HG02870 (cell line): ENCODE results near the gene GAS2.

ENCODE experiments used
- ATAC-seq: cut with Tn5 transposase; IDR thresholded peaks from one replicate; pipeline ENCODE4 v1.9.1; 2021; ENCODE audit warnings: mild to moderate bottlenecking, moderate library complexity; ENCODE audit not compliant: unreplicated experiment

Gene GAS2

DNA sequence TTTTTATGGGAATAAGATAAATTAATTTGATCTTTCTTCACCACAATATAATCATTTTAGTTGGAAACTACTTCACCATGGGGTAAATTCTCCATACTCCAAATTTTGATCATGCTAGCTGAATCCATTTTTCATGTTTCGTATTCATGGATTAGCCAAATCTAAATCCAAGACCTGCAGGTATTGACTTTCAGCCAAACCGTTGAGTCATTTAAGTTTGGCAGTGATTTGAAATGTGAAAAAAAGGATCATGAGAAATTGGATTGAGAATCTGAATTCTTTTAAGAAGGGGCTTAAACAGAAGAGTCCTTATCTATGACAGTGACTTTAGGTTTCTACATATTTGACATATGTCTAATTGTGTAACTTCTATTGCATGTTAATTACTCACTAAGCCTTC lies 5.3 kb downstream of the GAS2 start:
- no peak for ATAC-seq

DNA sequence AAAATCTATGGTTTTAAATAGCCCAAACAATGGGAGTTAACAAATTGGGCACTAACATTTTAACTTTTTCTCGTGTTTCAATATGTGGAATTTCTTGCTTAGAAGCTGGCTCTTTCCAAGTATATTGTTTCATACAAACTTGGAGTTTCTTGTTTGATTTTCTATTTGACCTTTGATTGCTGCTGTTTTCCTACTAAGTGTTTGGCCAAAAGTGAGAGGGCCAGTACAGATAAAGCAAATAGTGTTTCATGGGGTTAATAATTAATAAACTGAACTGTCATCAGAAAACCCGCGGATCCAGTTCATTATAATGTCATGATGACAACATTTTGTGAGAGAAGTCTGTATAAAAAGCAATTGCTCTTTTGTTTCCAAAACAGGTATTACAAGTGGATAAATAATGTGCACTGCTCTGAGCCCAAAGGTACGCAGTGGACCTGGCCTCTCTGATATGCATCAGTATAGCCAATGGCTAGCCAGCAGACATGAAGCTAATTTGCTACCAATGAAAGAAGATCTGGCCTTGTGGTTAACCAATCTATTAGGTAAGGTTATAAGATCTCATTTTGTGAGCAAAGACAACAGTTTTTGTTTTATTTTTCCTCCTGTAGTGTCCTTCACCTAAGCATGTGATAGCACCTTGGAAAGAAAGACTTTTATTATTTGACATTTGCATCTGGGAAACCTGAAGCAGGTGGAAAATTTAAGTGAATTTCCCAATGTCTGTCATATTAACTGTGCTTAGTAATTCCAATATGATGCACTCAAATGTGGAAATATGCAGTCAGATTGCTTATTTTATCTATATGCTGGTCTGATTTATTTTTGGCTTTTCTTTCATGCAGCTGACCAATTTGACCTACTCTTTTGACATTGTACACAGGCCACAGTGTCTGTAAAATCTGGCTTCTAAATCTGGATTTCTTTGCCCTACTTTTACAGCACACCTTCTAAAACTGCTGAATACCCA lies 8.3 kb downstream of the GAS2 start:
- ATAC-seq, result peak; percentile 29

DNA sequence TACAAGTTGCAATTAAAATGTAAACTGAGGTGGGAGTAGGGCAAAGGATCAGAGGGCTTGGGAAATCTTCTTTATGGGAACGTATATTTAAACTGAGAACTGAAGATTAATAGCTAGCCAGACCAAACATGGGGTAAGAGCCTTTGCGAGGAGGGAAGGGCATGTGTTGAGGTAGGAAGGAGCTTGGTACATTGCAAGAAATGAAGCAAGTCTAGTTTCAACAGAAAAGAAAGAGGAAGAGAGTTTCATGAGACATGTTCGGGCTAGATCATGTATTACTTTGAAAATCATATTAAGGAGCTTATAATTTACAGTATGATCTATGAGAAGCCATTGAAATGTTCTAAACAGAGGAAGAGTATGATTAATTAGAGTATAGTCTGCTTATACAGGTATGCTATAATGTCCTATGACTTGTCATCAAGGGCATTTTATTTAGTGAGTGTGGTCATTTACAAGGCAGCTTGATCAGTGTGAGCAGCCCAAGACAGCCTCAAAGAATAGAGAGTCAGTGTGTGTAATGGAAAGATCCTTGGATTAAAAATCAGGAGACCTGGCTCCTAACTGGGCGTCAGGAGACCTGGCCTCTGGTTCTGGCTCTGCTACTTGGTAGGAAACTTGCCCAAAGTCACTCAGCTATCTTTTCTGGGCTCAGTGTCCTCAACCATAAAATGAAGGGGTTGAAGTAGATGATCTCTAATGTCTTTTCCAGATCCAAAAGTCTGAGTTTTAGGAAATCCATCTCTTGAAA lies 10.9 kb downstream of the GAS2 start:
- peak; percentile 50 for ATAC-seq

DNA sequence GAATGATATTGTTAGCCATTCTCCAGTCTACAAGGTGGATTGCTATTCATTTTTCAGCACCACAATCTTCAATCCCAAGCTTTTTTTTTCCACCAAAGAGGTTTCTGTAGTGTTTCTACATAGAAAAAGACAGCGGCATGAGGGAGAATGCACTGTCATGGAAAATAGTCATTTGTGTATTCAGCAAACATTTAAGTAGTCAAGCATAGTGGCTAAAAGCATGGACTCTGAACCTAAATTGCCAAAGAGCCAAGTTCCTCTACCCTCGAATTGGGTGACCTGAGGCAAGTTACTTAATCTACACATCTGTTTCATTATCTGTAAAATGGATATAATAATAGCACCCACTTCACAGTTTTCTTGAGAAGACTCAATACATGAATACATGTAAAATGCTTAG lies 14.2 kb downstream of the GAS2 start:
- ATAC-seq, result no peak

DNA sequence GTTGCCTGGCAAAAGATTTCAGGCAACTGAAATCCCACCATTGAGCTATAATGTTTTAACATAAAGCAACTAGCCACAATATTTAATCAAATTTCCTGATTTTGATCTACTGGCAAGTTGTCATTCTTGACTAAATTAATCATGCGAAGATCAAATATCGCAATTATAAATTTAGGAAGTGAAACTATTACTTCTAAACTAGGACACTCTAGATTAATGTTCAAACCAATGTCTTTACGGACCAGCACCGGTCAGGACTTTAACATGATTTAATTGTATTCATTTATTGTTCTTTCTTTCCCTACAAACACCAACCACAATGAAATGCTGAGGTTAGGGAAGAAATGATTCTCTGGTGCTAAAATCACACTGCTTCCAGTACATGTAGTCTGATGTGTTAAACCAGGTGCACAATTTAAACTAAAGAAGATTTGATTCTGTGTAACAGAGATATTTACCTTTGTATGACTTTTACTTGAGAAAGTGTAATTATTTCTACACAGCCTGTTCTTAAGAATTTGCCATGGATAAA lies 14.9 kb downstream of the GAS2 start:
- ATAC-seq, result peak; percentile 56

DNA sequence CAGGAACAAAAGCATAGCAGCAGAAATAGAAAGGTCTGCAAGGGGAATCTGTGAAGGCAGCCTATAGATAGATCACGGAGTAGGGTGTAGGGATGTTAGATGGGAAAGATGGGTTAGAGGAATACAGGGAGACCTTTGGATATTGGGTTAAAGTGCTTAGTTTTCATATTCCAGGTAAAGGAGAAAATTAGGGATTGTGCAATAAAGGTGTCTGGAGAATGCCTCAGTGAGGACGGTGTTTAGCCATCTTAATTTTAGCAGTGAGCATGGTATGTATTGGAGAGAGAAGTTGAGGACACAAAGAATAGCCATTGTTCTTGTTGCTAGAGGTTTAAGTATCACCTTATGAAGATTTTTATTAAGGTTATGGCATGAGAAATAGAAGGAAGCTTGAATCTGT lies 17.7 kb downstream of the GAS2 start:
- no peak for ATAC-seq

DNA sequence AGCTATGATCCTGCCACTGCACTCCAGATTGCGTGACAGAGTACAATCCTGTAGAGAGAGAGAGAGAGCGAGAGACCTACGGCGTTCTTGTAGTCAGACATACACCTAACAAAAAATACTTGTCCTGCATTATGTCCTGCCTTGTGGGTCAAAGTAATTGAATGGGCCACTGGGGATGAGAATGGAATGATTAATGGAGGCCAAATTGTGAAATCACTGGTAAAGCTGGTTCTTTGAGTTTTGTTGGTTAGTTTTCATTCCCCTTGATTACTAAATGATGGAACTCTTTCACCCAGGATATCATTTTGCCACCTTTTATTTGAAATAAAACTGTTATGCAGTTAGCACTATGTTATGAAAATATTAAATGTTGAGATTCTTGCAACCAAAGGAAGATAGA lies 18.7 kb downstream of the GAS2 start:
- no peak for ATAC-seq

DNA sequence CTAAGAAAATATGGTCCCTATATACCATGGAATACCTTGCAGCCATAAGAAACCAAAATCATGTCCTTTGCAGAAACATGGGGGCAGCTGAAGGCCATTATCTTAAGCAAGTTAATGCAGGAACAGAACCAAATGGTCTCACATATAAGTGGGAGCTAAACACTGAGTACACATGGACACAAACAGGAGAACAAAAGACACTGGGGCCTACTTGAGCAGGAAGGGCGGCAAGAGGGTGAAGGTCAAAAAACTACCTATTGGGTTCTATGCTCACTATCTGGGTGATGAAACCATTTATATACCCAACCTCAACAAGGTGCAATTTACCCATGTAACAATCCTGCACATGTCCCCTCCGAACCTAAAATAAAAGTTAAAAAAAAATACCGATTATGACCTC lies 22.5 kb downstream of the GAS2 start:
- ATAC-seq, result no peak

DNA sequence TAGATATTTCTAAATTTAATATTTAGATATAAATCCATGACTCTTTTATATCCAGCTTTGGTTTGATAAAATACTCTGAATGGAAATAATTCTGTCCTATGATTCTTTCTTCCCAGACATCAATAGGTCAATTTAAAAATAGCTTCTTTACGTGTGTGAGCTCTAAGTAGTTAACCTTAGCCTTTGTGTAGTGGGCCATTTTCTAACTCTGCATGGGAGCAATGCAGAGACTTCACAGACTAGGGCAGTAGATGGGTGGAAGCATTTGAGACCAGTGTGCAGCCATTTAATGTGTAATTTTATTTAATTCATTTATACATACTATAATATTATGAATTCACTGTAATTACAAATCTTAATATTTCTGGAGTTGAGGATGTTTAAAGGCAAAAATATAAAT lies 23.8 kb downstream of the GAS2 start:
- ATAC-seq, result no peak

DNA sequence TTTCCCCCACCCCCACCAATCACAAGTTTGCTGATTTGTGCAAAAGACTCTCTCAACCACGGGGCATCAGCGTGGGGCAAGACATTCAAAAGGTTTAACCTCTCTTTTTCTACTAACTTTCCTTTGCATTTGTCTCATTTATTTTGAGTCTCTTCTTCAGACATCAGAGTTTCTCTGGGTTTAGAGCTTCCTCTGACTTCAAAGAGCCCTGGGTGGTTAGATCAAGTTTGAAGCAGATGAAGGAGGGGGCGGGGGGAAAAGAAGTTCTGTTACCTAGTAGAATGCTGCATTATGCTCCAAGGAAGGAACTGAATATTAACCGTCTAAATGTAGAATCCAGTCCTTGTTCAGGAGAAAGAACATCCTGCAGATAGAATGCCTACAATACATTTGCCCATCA lies 24.5 kb downstream of the GAS2 start:
- ATAC-seq, result no peak

DNA sequence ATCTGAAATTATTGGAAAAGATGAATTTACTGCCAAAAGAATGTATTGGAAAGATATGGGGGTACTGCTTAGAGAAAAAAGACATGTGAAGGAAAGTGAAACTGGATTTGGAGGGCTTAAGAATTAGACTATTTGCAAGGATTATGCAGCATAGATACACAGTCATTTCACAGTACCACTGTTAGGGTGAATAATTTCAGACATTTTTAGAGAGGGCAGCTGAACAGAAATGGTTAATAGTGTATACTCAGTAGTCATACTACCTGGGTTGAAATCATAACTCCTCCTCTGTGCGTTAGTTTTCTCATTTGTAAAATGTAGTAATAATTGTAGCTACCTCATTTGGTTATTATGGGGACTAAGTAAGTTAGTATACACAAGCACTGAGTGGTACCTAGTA lies 33.0 kb downstream of the GAS2 start:
- ATAC-seq, result peak; percentile 83

DNA sequence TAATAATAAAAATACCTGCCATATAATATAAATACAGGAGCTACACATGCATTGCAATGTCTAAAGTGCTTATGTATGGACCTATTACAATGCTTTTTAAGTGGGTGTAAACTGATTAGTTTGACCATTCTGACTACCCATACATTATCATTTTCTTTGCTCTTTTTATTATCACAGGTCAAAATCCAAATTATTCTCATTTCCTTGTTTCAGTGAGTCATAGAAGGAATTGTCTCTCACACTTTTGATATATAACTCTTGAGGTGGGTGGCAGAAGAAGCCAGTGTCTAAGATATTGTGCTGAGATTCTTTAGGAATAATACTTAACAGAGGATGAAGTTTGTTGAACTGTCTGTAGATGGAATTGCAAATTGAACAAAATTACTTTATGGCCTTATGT lies 35.6 kb downstream of the GAS2 start:
- ATAC-seq, result no peak

DNA sequence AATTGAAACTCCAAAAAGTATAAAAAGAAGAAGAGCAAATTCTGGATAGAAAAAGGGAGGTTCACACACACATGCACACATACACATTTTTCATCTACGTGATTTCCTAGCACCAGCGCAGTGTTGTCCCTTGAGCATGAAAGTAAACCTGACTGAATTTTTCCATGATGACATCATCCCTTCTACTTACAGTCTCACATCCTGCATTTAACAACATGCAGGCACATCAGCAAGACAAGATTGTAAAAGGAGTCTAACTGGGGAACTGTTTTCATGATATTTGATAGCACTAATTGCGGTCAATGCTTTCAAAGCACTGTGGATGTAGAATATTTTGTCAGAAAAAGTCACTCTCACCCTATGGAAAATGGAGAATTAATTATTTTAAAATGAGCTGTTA lies 36.6 kb downstream of the GAS2 start:
- ATAC-seq, result no peak

DNA sequence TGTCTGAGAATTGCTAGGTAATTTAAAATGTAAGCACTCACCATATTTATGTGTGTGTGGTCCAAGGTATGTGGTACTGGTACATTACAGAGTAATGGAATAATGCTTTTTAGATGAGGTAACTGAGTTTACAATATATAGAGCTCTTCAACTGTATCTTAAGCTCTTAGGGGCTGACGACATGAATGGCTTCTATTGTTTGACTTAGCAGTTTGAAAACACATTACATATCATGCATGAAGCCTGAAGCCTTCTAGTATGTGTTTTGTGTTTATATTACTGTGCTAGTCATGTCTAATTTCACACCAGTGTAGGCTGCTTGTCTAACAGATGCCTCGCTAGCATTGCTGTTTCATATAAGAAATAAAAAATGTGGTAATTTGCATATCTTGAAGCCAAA lies 37.2 kb downstream of the GAS2 start:
- ATAC-seq, result no peak

DNA sequence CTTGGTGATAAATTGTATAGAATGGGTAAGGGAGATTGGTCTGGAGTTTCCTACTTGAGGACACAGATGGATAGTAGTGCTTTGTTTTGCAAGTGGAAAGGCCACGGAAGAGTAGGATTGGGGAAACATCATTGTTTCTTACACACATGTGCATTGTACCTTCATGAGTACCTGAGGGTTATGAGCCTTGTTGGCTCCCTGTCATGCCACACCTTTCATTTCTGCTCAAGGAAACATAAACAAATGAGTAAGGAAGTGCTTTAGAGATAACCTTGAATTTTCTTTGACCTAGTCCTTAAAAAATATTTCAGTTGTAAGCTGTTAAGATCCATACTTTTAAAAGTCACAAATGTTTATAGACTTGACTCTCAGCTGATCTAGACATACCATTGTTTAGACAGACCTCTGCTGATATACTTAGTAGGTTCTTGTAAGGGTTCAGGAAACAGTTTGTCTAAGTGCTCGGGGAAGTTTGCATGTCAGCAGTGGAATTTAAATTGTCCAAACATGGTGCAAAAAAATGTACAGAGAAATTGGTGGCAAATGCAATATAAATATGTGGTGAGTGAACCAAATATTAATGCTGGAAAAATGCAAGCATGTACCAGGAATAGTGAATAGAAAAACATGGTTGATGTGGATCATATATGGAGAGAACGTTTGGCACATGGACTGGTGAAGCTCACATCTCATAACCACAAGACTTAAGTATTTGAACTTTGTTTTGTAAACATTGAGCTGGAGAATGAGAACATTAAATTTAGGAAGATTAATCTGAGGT lies 40.9 kb downstream of the GAS2 start:
- no peak for ATAC-seq

DNA sequence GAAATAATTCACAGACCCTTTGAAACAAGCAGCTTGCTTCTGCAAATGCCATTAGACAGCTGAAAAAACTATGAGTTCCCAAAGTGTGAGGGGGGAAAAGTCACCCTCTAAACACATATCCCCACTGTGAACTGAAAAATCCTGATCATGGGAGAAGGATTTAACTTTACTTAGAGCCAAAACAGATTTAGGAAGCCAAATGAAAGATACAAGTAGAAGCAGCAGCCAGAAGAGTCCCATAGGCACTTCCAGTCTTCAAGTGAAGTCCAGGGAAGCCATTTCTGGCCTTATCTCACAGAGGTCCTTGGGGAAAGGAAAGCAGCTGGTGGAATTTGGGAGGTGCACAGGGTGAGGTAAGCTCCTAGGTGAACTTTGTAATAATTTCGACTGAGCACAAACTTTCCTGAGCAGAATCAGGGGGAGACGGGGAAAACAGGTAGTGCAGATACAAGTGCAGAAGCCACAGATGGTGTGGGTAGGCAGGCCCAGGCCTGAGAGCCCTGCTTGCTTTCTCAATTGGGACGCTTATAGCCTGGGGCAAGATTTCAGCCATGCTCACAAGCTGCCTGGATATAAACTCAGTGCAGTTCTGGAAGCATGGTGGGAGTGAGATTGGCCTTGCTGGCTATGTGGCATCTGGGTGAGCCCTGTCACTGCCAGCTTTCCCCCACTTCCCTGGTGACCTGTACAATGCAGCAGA lies 44.8 kb downstream of the GAS2 start:
- no peak for ATAC-seq

DNA sequence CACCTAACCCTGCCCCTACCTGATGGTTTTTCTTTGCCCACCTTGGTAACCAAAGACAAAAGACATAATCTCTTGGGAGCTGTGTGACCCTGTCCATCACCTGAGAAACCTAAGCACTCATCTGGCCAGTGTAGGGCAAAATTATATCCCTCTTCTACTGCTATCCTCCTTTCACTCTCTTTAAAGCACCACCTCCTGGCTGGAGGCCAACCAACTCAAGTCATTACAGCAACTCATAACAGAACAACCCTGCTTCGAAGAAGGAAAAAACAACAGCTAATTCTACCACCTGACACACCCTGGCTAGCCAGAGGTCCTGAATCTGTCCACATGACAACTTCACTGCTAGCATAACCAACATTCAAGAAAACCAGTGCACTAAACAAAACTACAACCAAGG lies 45.5 kb downstream of the GAS2 start:
- ATAC-seq, result no peak

DNA sequence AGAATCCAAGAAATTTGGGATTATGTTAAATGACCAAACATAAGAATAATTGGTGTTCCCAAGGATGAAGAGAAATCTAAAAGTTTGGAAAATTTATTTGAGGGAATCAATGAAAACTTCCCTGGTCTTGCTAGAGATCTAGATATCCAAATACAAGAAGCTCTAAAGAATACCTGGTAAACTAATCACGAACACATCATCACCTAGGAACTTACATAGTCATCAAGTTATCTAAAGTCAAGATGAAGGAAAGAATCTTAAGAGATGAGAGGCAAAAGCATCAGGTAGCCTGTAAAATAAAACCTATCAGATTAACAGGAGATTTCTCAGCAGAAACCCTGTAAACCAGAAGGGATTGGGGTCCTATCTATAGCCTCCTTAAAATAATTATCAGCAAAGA lies 46.9 kb downstream of the GAS2 start:
- no peak for ATAC-seq

DNA sequence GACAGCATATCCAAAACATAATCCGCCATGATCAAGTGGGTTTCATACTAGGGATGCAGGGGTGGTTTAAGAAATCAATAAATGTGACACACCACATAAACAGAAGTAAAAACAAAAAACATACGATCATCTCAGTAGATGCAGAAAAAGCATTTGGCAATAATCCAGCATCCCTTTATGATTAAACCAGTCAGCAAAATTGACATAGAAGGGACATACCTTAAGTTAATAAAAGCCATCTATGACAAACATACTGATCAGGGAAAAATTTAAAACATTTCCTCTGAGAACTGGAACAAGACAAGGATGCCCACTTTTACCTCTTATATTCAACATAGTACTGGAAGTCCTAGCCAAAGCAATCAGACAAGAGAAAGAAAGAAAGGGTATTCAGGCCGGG lies 49.6 kb downstream of the GAS2 start:
- no peak for ATAC-seq

DNA sequence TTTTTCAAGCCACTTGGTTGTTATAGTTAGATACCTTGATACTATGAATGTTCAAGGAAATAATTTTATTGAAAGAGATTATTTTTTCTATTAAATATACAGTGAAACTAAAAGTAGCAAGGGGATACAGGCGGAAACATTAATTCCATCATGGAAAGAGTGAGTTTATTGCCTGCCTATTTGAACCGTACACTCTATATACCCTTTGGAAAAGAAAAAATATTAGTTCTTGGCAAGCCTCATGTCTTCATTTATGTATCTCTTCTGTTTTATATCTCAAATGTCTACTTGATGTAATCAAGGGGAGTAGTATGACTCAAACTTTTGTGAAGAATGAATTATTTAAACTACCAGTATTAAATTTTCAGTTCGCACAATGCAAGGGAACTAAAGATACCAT lies 54.0 kb downstream of the GAS2 start:
- no peak for ATAC-seq

DNA sequence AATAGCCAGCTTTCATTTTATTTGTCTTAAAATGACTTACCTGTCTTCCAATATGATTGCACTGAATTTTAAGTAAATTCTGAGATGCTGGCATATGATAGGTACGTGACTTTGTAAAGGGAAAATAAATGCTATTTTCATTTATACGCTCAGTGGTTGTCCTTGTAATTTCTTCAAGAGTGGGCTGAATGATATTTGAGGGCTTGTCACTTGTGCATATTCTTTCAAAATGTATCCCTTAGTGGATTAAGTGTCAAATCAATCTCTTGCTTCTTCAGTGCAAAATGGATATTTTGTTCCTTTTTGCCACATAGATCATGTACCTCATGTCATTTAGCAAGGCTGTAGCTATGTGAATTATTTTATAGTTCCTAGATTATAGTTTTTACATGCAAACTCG lies 56.9 kb downstream of the GAS2 start:
- ATAC-seq, result no peak
